SHP77 (cell line): Measurements from ENCODE around the gene GSTM2.

Source experiments
- DNase-seq, 2 experiments: peaks; one replicate each; lab custom pipeline; 2025; lab: John Stamatoyannopoulos, UW

GSTM2 gene

GRCh38 chr1:109716121-109716520, 48.3 kb downstream of the GSTM2 start:
- DNase-seq: no peak

DNA sequence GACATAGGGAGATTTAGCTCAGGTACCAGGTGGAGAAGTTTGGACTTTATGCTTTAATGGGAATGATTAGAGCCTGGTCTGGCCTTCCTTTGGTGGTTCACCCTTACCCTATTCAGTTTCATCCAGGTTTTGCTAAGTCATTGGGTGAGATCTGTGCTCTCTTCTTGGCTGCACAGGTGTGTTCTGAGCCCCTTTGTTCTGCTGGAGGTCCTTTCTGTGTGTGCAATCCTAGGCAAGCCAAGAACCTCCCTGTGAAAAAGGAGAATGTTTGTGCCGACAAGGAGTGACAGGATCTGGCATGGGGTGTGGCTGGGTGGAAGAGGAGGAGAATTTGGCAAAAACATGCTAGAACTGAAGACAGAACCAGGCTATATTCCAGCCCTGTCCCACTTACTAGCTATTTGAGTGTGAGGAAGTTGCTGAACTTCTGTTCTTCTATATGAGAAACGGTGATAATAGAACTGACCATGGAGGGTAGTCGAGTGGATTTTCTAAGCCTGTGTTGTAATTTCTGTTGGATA, 48.8 kb downstream of the GSTM2 start:
- DNase-seq: no peak

GRCh38 chr1:109717729-109718128, 49.9 kb downstream of the GSTM2 start:
- no peak for DNase-seq

- DNase-seq: peak in 1 of 2 experiments; percentile 19
These were observed 50.6 kb downstream of the GSTM2 start for GRCh38 chr1:109718495-109718894.

- DNase-seq: no peak
These were observed 51.5 kb downstream of the GSTM2 start for GRCh38 chr1:109719337-109719837.

- no peak for DNase-seq
These were observed 53.2 kb downstream of the GSTM2 start for GRCh38 chr1:109721042-109721441.

- DNase-seq: no peak
These were observed 54.1 kb downstream of the GSTM2 start for GRCh38 chr1:109721971-109722370.

DNA sequence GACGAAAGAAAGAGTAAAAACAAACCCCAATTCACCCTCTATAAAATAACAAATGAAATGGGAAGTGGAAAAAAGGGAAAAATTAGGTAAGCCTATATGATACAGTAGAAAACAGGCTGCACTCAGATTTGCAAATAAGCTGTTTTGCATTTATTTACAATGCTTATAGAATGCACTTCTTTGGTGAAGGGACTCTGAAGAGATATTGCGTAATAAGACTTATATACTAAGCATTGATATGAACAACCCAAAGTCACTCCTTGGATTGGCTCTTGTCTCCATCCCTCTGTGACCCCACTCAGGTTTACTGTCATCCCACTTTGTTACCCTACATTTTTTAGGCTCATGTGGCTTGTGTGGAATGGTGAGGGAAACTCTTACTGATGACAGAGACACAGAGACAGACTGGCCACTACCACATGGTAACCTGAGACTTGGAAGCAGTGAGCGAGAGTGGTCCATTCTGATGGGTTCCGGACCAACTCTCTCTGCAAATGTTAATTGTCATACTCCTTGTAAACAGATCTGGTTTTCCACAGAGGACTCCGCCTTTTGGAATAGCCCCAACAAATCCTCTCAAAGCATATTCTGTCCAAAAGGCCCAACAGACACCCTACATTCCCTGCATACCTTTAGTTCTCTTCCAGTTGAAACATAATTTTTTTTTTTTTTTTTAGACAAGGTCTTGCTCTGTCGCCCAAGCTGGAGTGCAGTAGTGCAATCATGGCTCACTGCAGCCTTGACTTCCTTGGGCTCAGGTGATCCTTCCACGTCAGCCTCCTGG, 55.2 kb downstream of the GSTM2 start:
- no peak for DNase-seq
